Activated naive CD8-positive, alpha-beta T cell treated with anti-CD3 and anti-CD28 coated beads, Interleukin-2, amount 10 ng/mL, durations not matched to agents 7 days and 5 days (primary cell): ENCODE data around the gene ERBB4. TPM values are rescaled to one million over a fixed set of nuclear protein-coding genes. Genes with fewer than 3 reads are reported as not detected.
"Not testable (repeated sequence)": the region's sequence is repeated elsewhere in the genome, so short reads cannot be mapped to it uniquely, and the experiment has no call there.

Experiments used
- ATAC-seq: fragments of 150-1000 bp; cut with Tn5 transposase; one replicate; pipeline ENCODE4 v1.10.0; 2021; ENCODE audit warnings: low read depth, moderate library complexity
- POLR2A ChIA-PET: fragments of 350-600 bp; sonication (Branson Sonifier 250); formaldehyde crosslinking; loops from one replicate; lab custom pipeline; 2021; ENCODE audit warnings: antibody characterized with exemption; lab: Charles Lee
- DNase-seq: peaks from one replicate; pipeline ENCODE4 v3.0.0; 2021
- H3K27ac Mint-ChIP-seq: one replicate; pipeline ENCODE4 v1.8.0; 2022; ENCODE audit warnings: mild to moderate bottlenecking, mixed read lengths
- H3K27me3 Mint-ChIP-seq: one replicate; pipeline ENCODE4 v1.8.0; 2022; ENCODE audit warnings: mild to moderate bottlenecking, moderate library complexity, mixed read lengths
- H3K36me3 Mint-ChIP-seq: one replicate; pipeline ENCODE4 v1.8.0; 2021; ENCODE audit warnings: mild to moderate bottlenecking, mixed read lengths
- H3K4me1 Mint-ChIP-seq: one replicate; pipeline ENCODE4 v1.8.0; 2021; ENCODE audit warnings: mixed read lengths
- H3K4me3 Mint-ChIP-seq: one replicate; pipeline ENCODE4 v1.8.0; 2022; ENCODE audit warnings: mild to moderate bottlenecking, moderate library complexity, mixed read lengths
- H3K9me3 Mint-ChIP-seq: one replicate; pipeline ENCODE4 v1.8.0; 2021; ENCODE audit warnings: mixed read lengths
- total RNA-seq, 2 experiments: library from RNA; stranded (reverse); gene quantifications; one replicate each; pipeline ENCODE4 v1.2.3, GENCODE V29; 2021

The ERBB4 gene
- total RNA-seq, 2 experiments from 2014 or later = not detected

- H3K4me1 Mint-ChIP-seq = no peaks in the 10 kb centered on the region
- no peaks in the 10 kb centered on the region for H3K27me3 Mint-ChIP-seq
- POLR2A ChIA-PET = no interaction called here
- no peak overlapping the region for H3K4me3 Mint-ChIP-seq
- H3K36me3 Mint-ChIP-seq = no peaks in the 10 kb centered on the region
- DNase-seq = no peak
- H3K9me3 Mint-ChIP-seq = no peaks in the 10 kb centered on the region
- H3K27ac Mint-ChIP-seq = no peak overlapping the region
- no peak for ATAC-seq
Observed at GRCh38 chr2:212033888-212034287, 504.7 kb downstream of the ERBB4 start.

- H3K9me3 Mint-ChIP-seq = no peaks in the 10 kb centered on the region
- H3K4me1 Mint-ChIP-seq = no peaks in the 10 kb centered on the region
- no peaks in the 10 kb centered on the region for H3K36me3 Mint-ChIP-seq
- ATAC-seq (no peak), DNase-seq (no peak)
- no peaks in the 10 kb centered on the region for H3K27me3 Mint-ChIP-seq
- POLR2A ChIA-PET = no interaction called here
- H3K4me3 Mint-ChIP-seq = no peak overlapping the region
- H3K27ac Mint-ChIP-seq = no peak overlapping the region
Observed at GRCh38 chr2:212032536-212033219, 505.9 kb downstream of the ERBB4 start.

DNA sequence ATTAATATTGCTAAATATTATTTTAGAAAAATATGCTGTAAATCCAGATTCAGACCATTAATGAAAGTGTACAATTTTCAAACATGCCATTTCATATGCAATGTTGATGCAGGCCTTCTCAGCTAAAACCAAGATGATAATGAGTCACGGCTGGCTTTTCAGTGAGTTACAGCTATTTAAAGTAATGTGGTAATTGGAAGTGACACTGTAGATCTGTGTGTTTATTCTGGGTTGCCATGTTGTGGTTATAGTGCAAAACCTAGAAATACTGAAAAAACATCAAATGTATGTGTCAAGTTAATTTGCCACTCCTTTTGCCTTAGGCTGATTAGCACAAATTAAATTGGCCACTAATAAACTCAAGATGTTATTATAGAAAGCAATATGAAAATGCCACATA is 506.6 kb downstream of the ERBB4 start:
- Mint-ChIP-seq H3K9me3 (no peaks in the 10 kb centered on the region), H3K36me3 (no peaks in the 10 kb centered on the region), H3K4me1 (no peaks in the 10 kb centered on the region), H3K27me3 (no peaks in the 10 kb centered on the region), H3K27ac (no peak overlapping the region), H3K4me3 (no peak overlapping the region)
- POLR2A ChIA-PET = no interaction called here
- DNase-seq = no peak
- no peak for ATAC-seq

DNA sequence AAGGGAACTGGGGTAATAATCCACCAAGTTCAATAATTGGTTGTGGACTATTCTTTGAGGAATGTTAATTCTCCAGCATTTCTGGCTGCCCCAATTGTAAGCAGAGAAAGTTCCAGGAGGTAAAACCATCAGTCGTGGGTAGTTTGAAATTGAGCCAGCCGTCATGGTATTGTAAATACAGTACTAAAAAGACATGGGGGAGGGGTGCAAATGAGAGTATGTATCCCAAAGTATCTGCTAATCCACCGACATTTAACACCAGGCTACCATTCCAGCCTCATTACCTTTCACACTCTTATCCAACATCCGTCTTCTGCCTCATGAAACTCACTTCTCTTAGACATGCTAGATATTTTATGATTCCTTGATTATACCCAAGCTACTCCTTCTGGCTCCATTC is 507.9 kb downstream of the ERBB4 start:
- ATAC-seq (no peak), DNase-seq (no peak)
- no peak overlapping the region for H3K27ac Mint-ChIP-seq
- POLR2A ChIA-PET = no interaction called here
- H3K27me3 Mint-ChIP-seq = no peaks in the 10 kb centered on the region
- H3K4me3 Mint-ChIP-seq = no peak overlapping the region
- H3K4me1 Mint-ChIP-seq = no peaks in the 10 kb centered on the region
- H3K36me3 Mint-ChIP-seq = no peaks in the 10 kb centered on the region
- no peaks in the 10 kb centered on the region for H3K9me3 Mint-ChIP-seq

GRCh38 chr2:212028798-212029394 is 509.7 kb downstream of the ERBB4 start:
- no peak overlapping the region for H3K4me3 Mint-ChIP-seq
- ATAC-seq = no peak
- H3K27ac Mint-ChIP-seq = no peak overlapping the region
- H3K4me1 Mint-ChIP-seq = no peaks in the 10 kb centered on the region
- POLR2A ChIA-PET = no interaction called here
- no peaks in the 10 kb centered on the region for H3K9me3 Mint-ChIP-seq
- H3K36me3 Mint-ChIP-seq = no peaks in the 10 kb centered on the region
- no peak for DNase-seq
- no peaks in the 10 kb centered on the region for H3K27me3 Mint-ChIP-seq

GRCh38 chr2:212027681-212028628 is 510.6 kb downstream of the ERBB4 start:
- no peaks in the 10 kb centered on the region for H3K9me3 Mint-ChIP-seq
- H3K27ac Mint-ChIP-seq = no peak overlapping the region
- H3K4me1 Mint-ChIP-seq = no peaks in the 10 kb centered on the region

DNA sequence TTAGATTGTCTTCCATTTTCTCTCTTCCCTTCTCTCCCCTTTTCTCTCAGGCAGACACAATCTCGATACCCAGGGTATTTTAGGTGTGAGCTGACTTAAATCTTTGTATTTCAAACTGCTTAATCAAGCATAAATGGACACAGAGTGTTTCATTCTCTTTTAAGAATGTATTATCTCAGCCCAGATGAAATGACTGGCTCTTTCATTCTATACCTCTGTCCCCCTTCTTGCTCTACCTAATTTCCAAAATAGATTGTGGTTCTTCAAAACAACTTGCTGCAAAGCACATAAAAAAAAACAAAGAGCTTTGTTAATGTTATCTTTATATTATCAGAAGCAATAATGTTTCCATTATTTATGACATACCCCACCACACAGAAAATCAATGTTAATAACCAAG is 514.6 kb downstream of the ERBB4 start:
- Mint-ChIP-seq H3K27me3 (no peaks in the 10 kb centered on the region), H3K9me3 (no peaks in the 10 kb centered on the region), H3K36me3 (no peaks in the 10 kb centered on the region), H3K27ac (no peak overlapping the region), H3K4me3 (no peak overlapping the region), H3K4me1 (no peaks in the 10 kb centered on the region)
- no peak for ATAC-seq
- DNase-seq = no peak
- POLR2A ChIA-PET = no interaction called here

More at GRCh38 chr2:212027681-212028628, 510.6 kb downstream of the ERBB4 start:
- no peaks in the 10 kb centered on the region for H3K27me3 Mint-ChIP-seq
- no peaks in the 10 kb centered on the region for H3K36me3 Mint-ChIP-seq
- H3K4me3 Mint-ChIP-seq = no peak overlapping the region
- POLR2A ChIA-PET = no interaction called here
- ATAC-seq (no peak), DNase-seq (no peak)

DNA sequence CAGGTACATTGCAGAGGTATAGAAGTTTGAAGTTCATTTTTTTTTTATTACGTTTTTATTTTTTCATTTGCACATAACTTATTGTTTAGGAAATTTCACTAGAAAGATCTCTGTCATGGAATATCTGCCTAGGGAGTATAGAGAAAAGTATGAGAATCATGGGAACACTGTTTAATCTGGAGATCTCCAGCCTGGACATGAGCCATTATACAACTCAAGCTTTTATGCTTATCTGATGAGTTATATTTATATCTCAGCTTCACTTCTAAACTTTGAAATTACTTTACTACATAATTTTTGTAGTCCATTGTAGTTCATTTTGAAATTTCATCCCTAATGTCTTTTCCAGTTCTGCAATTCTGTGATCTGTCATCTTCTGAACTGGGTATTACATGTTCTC is 515.6 kb downstream of the ERBB4 start:
- H3K36me3 Mint-ChIP-seq = no peaks in the 10 kb centered on the region
- POLR2A ChIA-PET = no interaction called here
- H3K4me3 Mint-ChIP-seq = no peak overlapping the region
- no peaks in the 10 kb centered on the region for H3K27me3 Mint-ChIP-seq
- H3K9me3 Mint-ChIP-seq = no peaks in the 10 kb centered on the region
- ATAC-seq (no peak), DNase-seq (no peak)
- H3K4me1 Mint-ChIP-seq = no peaks in the 10 kb centered on the region
- no peak overlapping the region for H3K27ac Mint-ChIP-seq

DNA sequence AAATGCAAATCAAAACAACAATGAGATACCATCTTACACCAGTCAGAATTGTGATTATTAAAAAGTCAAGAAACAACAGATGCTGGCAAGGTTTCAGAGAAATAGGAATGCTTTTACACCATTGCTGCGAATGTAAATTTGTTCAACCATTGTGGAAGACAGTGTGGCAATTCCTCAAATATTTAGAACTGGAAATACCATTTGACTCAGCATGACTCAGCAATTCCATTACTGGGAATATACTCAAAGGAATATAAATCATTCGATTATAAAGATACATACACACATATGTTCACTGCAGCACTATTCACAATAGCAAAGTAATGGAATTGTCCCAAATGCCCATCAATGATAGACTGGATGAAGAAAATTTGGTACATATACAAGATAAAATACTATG is 516.7 kb downstream of the ERBB4 start:
- no peaks in the 10 kb centered on the region for H3K4me1 Mint-ChIP-seq
- H3K27me3 Mint-ChIP-seq = no peaks in the 10 kb centered on the region
- no peak for DNase-seq
- H3K9me3 Mint-ChIP-seq = no peaks in the 10 kb centered on the region
- H3K27ac Mint-ChIP-seq = no peak overlapping the region
- H3K36me3 Mint-ChIP-seq = no peaks in the 10 kb centered on the region
- no peak for ATAC-seq
- POLR2A ChIA-PET = no interaction called here
- H3K4me3 Mint-ChIP-seq = no peak overlapping the region

DNA sequence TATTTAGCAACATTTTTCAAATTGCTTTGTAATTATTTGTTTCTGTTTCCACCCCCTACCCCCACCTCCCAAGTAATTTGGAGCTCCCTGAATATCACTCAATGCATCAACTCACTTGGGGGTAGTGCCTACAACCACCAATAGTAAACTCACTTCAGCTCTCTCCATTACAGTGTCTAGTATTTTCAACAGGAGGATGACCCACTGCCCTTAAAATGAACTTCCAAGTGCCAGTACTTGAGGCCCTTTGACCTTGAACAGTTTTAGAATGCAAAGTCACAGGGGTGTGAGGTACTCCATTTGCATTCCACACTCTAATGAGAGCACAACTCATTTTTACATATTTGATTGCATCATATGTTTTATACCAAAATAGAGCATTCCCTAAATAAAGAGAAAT is 523.0 kb downstream of the ERBB4 start:
- H3K4me3 Mint-ChIP-seq = no peak overlapping the region
- no peaks in the 10 kb centered on the region for H3K36me3 Mint-ChIP-seq
- no peak for ATAC-seq
- DNase-seq = no peak
- H3K27me3 Mint-ChIP-seq = no peaks in the 10 kb centered on the region
- POLR2A ChIA-PET = no interaction called here
- no peaks in the 10 kb centered on the region for H3K4me1 Mint-ChIP-seq
- no peaks in the 10 kb centered on the region for H3K9me3 Mint-ChIP-seq
- no peak overlapping the region for H3K27ac Mint-ChIP-seq

- no peaks in the 10 kb centered on the region for H3K9me3 Mint-ChIP-seq
- no peaks in the 10 kb centered on the region for H3K4me1 Mint-ChIP-seq
- H3K36me3 Mint-ChIP-seq = no peaks in the 10 kb centered on the region
- POLR2A ChIA-PET = no interaction called here
- H3K27me3 Mint-ChIP-seq = no peaks in the 10 kb centered on the region
- no peak for ATAC-seq
- H3K27ac Mint-ChIP-seq = no peak overlapping the region
- DNase-seq = no peak
- H3K4me3 Mint-ChIP-seq = no peak overlapping the region
Observed at GRCh38 chr2:212013626-212014025, 525.0 kb downstream of the ERBB4 start.

GRCh38 chr2:212010305-212010704 is 528.3 kb downstream of the ERBB4 start:
- H3K4me1 Mint-ChIP-seq, H3K4me3 Mint-ChIP-seq, POLR2A ChIA-PET, H3K27ac Mint-ChIP-seq, H3K36me3 Mint-ChIP-seq, H3K9me3 Mint-ChIP-seq, ATAC-seq, H3K27me3 Mint-ChIP-seq, DNase-seq: not testable (repeated sequence)

DNA sequence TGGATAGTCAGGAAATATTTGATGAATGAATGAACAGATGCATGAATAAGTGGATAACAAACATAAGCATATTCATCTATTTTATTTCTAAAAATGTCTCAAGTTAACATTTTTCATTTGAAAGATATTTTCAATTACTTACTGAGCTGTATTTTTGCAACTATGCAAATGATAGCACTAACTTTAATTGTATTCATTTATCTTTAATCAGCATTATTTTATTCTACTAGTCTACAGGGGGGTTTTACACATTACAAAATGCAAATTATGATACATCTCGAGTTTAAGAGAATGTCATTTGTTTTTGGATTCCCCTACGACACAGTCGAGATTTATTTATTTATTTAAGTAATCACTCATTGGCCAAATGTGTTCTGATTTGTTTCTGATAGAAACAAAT is 530.6 kb downstream of the ERBB4 start:
- POLR2A ChIA-PET = no interaction called here
- DNase-seq = no peak
- no peak overlapping the region for H3K4me3 Mint-ChIP-seq
- H3K36me3 Mint-ChIP-seq = no peaks in the 10 kb centered on the region
- H3K27ac Mint-ChIP-seq = no peak overlapping the region
- no peaks in the 10 kb centered on the region for H3K4me1 Mint-ChIP-seq
- H3K9me3 Mint-ChIP-seq = no peaks in the 10 kb centered on the region
- no peaks in the 10 kb centered on the region for H3K27me3 Mint-ChIP-seq
- no peak for ATAC-seq
